C4-2B (cell line): ENCODE measurements around the gene COBL.

Experiments
- CTCF ChIP-seq: fragments of 450-650 bp; conservative IDR thresholded peaks from 2 replicates; pipeline ENCODE4 v1.5.1; 2017; ENCODE audit warnings: mild to moderate bottlenecking
- ZFX ChIP-seq: fragments of 450-650 bp; IDR thresholded peaks from 2 replicates; pipeline ENCODE4 v1.6.1; 2017

- TF ChIP-seq CTCF: no peak
- no peak for TF ChIP-seq ZFX
These were observed 275.8 kb downstream of the COBL start for GRCh38 chr7:51040787-51041186.
